DOHH2 (cell line): ENCODE results near the gene MAP3K10.

Source experiments
- EZH2phosphoT487 ChIP-seq: fragments of 200-600 bp; sonication (generic); IDR thresholded peaks from 2 replicates; pipeline ENCODE4 v1.6.1; 2017; ENCODE audit warnings: borderline replicate concordance, mild to moderate bottlenecking, antibody characterized with exemption, low read length, moderate library complexity, mixed read lengths
- TF ChIP-seq, protein P1 (sequence below): fragments of 200-600 bp; sonication (generic); IDR thresholded peaks from one replicate; pipeline ENCODE4 v1.5.1; 2014; ENCODE audit warnings: antibody characterized with exemption, mild to moderate bottlenecking, low read depth, low read length; ENCODE audit not compliant: poor library complexity, severe bottlenecking

DNA sequence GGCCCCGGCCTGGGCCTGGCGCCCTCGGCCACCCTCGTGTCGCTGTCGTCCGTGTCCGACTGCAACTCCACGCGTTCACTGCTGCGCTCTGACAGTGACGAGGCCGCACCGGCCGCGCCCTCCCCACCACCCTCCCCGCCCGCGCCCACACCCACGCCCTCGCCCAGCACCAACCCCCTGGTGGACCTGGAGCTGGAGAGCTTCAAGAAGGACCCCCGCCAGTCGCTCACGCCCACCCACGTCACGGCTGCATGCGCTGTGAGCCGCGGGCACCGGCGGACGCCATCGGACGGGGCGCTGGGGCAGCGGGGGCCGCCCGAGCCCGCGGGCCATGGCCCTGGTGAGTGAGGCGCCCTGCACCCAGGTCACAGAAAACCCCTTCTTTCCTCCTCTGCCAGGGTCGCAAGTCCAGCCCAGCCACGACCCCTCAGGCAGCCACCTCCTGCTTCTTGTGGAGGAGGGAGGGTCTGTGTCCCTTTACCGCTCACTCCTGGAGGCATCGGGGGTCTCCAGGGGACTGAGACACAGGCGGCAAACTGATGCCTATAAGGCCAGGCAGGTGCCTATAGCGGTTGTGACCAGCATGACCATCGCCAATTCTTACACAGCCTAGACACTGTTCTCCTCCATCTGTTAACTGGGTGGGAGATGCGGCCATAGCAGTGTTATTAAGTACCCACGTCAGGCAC lies 22.8 kb downstream of the MAP3K10 start:
- TF ChIP-seq EZH2phosphoT487, result no peak
- TF ChIP-seq, protein P1, sequence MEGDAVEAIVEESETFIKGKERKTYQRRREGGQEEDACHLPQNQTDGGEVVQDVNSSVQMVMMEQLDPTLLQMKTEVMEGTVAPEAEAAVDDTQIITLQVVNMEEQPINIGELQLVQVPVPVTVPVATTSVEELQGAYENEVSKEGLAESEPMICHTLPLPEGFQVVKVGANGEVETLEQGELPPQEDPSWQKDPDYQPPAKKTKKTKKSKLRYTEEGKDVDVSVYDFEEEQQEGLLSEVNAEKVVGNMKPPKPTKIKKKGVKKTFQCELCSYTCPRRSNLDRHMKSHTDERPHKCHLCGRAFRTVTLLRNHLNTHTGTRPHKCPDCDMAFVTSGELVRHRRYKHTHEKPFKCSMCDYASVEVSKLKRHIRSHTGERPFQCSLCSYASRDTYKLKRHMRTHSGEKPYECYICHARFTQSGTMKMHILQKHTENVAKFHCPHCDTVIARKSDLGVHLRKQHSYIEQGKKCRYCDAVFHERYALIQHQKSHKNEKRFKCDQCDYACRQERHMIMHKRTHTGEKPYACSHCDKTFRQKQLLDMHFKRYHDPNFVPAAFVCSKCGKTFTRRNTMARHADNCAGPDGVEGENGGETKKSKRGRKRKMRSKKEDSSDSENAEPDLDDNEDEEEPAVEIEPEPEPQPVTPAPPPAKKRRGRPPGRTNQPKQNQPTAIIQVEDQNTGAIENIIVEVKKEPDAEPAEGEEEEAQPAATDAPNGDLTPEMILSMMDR, result no peak
